Neural cell (in vitro differentiated cells): ENCODE results near the gene ACYP2. TPM values are rescaled to one million over a fixed set of nuclear protein-coding genes. Genes with fewer than 3 reads are reported as not detected.

Source experiments
- H2AFZ ChIP-seq: fragments of 200-600, 300-800 bp; sonication (generic), shearing (Covaris generic); 2 replicates; pipeline ENCODE4 v1.6.0; 2014; ENCODE audit warnings: low read depth, mild to moderate bottlenecking, antibody characterized with exemption, low read length, moderate library complexity
- H3F3A ChIP-seq: fragments of 200-600 bp; shearing (Covaris generic); 2 replicates; pipeline ENCODE4 v1.6.1; 2016; ENCODE audit warnings: mild to moderate bottlenecking, moderate library complexity, mixed read lengths, antibody characterized with exemption, low read length; ENCODE audit not compliant: insufficient read depth, poor library complexity, severe bottlenecking
- H3K27ac ChIP-seq: fragments of 200-600, 300-800 bp; sonication (generic), shearing (Covaris generic); 2 replicates; pipeline ENCODE4 v1.5.1; 2014; ENCODE audit warnings: mild to moderate bottlenecking, low read length, moderate library complexity
- H3K27me3 ChIP-seq: fragments of 300-800, 200-600 bp; sonication (generic), shearing (Covaris generic); 2 replicates; pipeline ENCODE4 v1.6.0; 2014; ENCODE audit warnings: mild to moderate bottlenecking, low read depth, low read length, moderate library complexity; ENCODE audit not compliant: insufficient read depth
- H3K36me3 ChIP-seq: fragments of 300-800, 200-600 bp; sonication (generic), shearing (Covaris generic); 2 replicates; pipeline ENCODE4 v1.5.1; 2014; ENCODE audit warnings: mild to moderate bottlenecking, antibody characterized with exemption, low read length, moderate library complexity; ENCODE audit not compliant: insufficient read depth
- H3K4me2 ChIP-seq: fragments of 300-800, 200-600 bp; sonication (generic), shearing (Covaris generic); 2 replicates; pipeline ENCODE4 v1.6.0; 2014; ENCODE audit warnings: mild to moderate bottlenecking, low read length
- H3K4me3 ChIP-seq: fragments of 300-800, 200-600 bp; sonication (generic), shearing (Covaris generic); 2 replicates; pipeline ENCODE4 v1.5.1; 2014; ENCODE audit warnings: mild to moderate bottlenecking, low read length, moderate library complexity
- H3K79me2 ChIP-seq: fragments of 200-600 bp; shearing (Covaris generic); replicated peaks from 2 replicates; pipeline ENCODE4 v1.6.0; 2014; ENCODE audit warnings: mild to moderate bottlenecking, low read length, moderate library complexity; ENCODE audit not compliant: insufficient read depth
- H3K9ac ChIP-seq: fragments of 300-800, 200-600 bp; sonication (generic), shearing (Covaris generic); 2 replicates; pipeline ENCODE4 v1.6.1; 2016; ENCODE audit warnings: mild to moderate bottlenecking, low read length, mixed read lengths
- H3K9me2 ChIP-seq: fragments of 200-600 bp; shearing (Covaris generic); 2 replicates; pipeline ENCODE4 v1.6.1; 2016; ENCODE audit warnings: mild to moderate bottlenecking, low read length, mixed read lengths; ENCODE audit not compliant: insufficient read depth
- H3K9me3 ChIP-seq: fragments of 200-600, 300-800 bp; sonication (generic), shearing (Covaris generic); 2 replicates; pipeline ENCODE4 v1.6.1; 2016; ENCODE audit warnings: mild to moderate bottlenecking, mixed run types, low read length, moderate library complexity, mixed read lengths
- H4K20me1 ChIP-seq: fragments of 200-600 bp; shearing (Covaris generic); 2 replicates; pipeline ENCODE4 v1.6.1; 2016; ENCODE audit warnings: mild to moderate bottlenecking, mixed run types; ENCODE audit not compliant: insufficient read depth
- CTCF ChIP-seq: fragments of 450-650 bp; IDR thresholded peaks from 2 replicates; pipeline ENCODE4 v1.5.1; 2014; ENCODE audit warnings: antibody characterized with exemption, mild to moderate bottlenecking, moderate library complexity; ENCODE audit not compliant: poor library complexity, severe bottlenecking
- EP300 ChIP-seq: fragments of 450-650 bp; conservative IDR thresholded peaks from 2 replicates; pipeline ENCODE4 v1.6.1; 2014; ENCODE audit warnings: antibody characterized with exemption, mild to moderate bottlenecking, moderate library complexity; ENCODE audit not compliant: poor library complexity, severe bottlenecking
- EZH2 ChIP-seq: fragments of 200-600, 300-800 bp; shearing (Covaris generic), sonication (generic); IDR thresholded peaks from 2 replicates; pipeline ENCODE4 v1.6.1; 2014; ENCODE audit warnings: antibody characterized with exemption, low read length, borderline replicate concordance, mild to moderate bottlenecking; ENCODE audit not compliant: insufficient read depth, poor library complexity, severe bottlenecking
- MXI1 ChIP-seq: fragments of 450-650 bp; conservative IDR thresholded peaks from 2 replicates; pipeline ENCODE4 v1.6.1; 2014; ENCODE audit warnings: antibody characterized with exemption, mild to moderate bottlenecking; ENCODE audit not compliant: poor library complexity, severe bottlenecking
- POLR2AphosphoS5 ChIP-seq: IDR thresholded peaks from 2 replicates; pipeline ENCODE4 v1.6.1; 2012
- RAD21 ChIP-seq: fragments of 450-650 bp; conservative IDR thresholded peaks from 2 replicates; pipeline ENCODE4 v1.6.1; 2014; ENCODE audit warnings: antibody characterized with exemption, mild to moderate bottlenecking, moderate library complexity
- REST ChIP-seq: IDR thresholded peaks from 2 replicates; pipeline ENCODE4 v1.6.1; 2012; ENCODE audit warnings: borderline replicate concordance
- SMC3 ChIP-seq: fragments of 450-650 bp; conservative IDR thresholded peaks from 2 replicates; pipeline ENCODE4 v1.6.1; 2014; ENCODE audit warnings: antibody characterized with exemption, mild to moderate bottlenecking, moderate library complexity; ENCODE audit not compliant: poor library complexity
- TAF1 ChIP-seq: IDR thresholded peaks from 2 replicates; pipeline ENCODE4 v1.6.1; 2012; ENCODE audit warnings: low read depth
- polyA plus RNA-seq: library from polyadenylated mRNA; depleted of rRNA; stranded (reverse); fragments of >200 nt; gene quantifications from 2 replicates; pipeline ENCODE4 v1.2.3, GENCODE V29; 2014

The ACYP2 gene
- polyA plus RNA-seq, 1 donor from 2014 or later = 48.2 TPM

- no peaks in the 10 kb centered on the region for H3F3A ChIP-seq
- TF ChIP-seq EZH2 (no peak), EP300 (no peak), REST (no peak), TAF1 (no peak), MXI1 (no peak), RAD21 (no peak), SMC3 (no peak), POLR2AphosphoS5 (no peak), CTCF (no peak)
- no peaks in the 10 kb centered on the region for H4K20me1 ChIP-seq
- no peaks in the 10 kb centered on the region for H3K79me2 ChIP-seq
- no peak overlapping the region for H3K9ac ChIP-seq
- H3K4me2 ChIP-seq = no peak overlapping the region
- H3K27ac ChIP-seq = no peak overlapping the region
- no peaks in the 10 kb centered on the region for H3K9me2 ChIP-seq
- H3K4me3 ChIP-seq = no peak overlapping the region
- H3K27me3 ChIP-seq = no peaks in the 10 kb centered on the region
- H2AFZ ChIP-seq = no peak overlapping the region
- H3K36me3 ChIP-seq = no peaks in the 10 kb centered on the region
- H3K9me3 ChIP-seq = no peaks in the 10 kb centered on the region
Observed at GRCh38 chr2:54271843-54272627, 156.6 kb downstream of the ACYP2 start.

GRCh38 chr2:54274781-54275242 is 159.4 kb downstream of the ACYP2 start:
- Histone ChIP-seq H3K4me2 (no peak overlapping the region), H2AFZ (no peak overlapping the region), H3K79me2 (no peaks in the 10 kb centered on the region), H3K9me2 (no peaks in the 10 kb centered on the region), H3F3A (no peaks in the 10 kb centered on the region), H3K9me3 (no peaks in the 10 kb centered on the region), H3K27ac (no peak overlapping the region), H3K4me3 (no peak overlapping the region), H3K9ac (no peak overlapping the region), H4K20me1 (no peaks in the 10 kb centered on the region), H3K27me3 (no peaks in the 10 kb centered on the region), H3K36me3 (no peaks in the 10 kb centered on the region)
- TF ChIP-seq REST = no peak
- no peak for TF ChIP-seq MXI1
- no peak for TF ChIP-seq EZH2
- TF ChIP-seq SMC3 = no peak
- TF ChIP-seq POLR2AphosphoS5 = no peak
- TF ChIP-seq CTCF = no peak
